GM20000 (cell line): ENCODE results near the gene CAPSL.

ENCODE experiments used
- DNase-seq: peaks from one replicate; pipeline ENCODE4 v3.0.0; 2012; ENCODE audit warnings: low spot score
- TF ChIP-seq, protein P1 (sequence below): IDR thresholded peaks from 2 replicates; pipeline ENCODE4 v1.5.1; 2012; ENCODE audit warnings: mild to moderate bottlenecking, control low read depth; ENCODE audit errors: extremely low read depth, missing control alignments

The CAPSL gene

DNA sequence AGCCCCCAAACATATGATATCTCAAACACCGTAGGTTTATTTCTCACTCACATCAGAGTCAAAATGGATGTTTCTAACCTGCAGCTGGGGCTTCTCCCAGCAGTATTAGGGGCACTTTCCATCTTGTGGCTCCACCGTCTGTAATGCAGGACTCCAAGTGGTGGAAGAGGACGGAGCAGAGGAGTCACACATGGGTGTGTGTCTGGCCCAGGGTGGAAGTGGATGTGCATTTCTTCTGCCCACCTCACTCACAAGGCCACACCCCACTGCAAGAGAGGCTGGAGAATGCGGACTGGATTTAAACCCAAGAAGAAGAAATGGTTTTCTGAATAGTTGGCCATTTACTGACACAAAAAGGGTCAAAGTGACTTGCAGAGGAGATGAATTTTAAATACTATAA is 67.8 kb downstream of the CAPSL start:
- TF ChIP-seq, protein P1, sequence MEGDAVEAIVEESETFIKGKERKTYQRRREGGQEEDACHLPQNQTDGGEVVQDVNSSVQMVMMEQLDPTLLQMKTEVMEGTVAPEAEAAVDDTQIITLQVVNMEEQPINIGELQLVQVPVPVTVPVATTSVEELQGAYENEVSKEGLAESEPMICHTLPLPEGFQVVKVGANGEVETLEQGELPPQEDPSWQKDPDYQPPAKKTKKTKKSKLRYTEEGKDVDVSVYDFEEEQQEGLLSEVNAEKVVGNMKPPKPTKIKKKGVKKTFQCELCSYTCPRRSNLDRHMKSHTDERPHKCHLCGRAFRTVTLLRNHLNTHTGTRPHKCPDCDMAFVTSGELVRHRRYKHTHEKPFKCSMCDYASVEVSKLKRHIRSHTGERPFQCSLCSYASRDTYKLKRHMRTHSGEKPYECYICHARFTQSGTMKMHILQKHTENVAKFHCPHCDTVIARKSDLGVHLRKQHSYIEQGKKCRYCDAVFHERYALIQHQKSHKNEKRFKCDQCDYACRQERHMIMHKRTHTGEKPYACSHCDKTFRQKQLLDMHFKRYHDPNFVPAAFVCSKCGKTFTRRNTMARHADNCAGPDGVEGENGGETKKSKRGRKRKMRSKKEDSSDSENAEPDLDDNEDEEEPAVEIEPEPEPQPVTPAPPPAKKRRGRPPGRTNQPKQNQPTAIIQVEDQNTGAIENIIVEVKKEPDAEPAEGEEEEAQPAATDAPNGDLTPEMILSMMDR = no peak
- no peak for DNase-seq

DNA sequence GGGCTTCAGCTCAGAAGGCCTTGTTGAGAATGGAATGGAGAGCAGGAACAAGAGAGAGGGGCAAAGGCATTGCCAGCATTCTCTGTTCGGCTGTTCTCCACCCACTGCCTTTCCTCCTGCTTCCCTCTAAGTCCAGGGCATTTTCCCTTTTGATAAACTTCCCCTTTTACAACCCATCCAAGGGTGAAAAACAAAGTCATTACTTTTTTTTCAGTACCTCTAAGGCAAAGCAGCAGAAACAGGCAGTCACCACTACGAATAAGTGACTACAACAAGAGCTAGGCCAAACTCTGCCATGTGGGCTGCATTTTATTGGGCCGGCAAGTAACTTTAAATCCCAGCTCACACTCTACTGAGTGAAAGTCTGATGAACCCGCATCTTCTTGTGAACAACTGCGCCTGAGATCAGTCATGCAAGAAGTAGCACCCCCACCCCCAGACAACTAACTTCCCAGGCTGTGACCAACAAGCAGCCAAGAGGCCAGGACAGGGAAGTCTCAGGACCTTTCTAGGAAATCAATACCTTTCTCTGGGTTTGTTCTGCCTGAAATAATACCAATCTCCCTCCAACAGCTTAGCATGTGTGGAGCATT is 68.6 kb downstream of the CAPSL start:
- DNase-seq = no peak
- TF ChIP-seq, protein P1 = no peak

DNA sequence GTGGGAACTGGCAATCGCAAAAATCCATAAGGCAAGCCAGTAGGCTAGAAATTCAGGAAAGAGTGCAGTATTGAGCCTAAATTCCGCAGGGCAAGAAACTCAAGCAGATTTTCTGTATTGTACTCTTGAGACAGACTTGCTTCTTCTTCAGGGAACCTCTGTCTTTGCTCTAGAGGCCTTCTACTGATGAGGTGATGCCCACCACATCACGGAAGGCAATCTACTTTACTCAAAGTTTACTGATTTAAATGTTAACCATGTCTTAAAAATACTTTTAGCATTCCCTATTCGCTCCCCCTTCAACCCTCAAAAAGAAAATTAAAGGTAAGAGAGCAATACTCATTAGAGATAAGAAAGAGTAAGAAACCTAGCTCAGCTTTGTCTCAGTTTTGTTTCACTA is 70.4 kb downstream of the CAPSL start:
- no peak for DNase-seq

DNA sequence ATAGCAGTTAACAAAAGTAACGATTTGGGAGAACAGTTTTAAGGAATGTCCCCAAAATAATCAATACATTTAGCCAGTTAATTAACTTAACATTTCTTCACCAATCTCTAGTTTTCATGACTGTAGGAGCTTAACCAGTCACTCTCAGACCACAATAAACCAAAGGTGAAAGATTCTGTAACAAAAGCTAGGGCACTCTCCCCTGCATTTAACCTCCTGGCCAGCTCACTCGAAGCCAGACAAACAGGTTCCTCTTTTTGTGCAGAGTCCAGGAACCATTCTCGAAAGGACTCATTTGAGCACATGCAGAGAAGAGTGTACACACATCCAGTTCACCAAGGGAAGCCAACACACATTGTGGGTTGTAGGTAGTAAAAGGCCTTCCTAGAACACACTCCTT is 75.3 kb downstream of the CAPSL start:
- no peak for DNase-seq
- TF ChIP-seq, protein P1 = no peak

More for the DNA sequence above, 70.4 kb downstream of the CAPSL start:
- TF ChIP-seq, protein P1 = no peak

DNA sequence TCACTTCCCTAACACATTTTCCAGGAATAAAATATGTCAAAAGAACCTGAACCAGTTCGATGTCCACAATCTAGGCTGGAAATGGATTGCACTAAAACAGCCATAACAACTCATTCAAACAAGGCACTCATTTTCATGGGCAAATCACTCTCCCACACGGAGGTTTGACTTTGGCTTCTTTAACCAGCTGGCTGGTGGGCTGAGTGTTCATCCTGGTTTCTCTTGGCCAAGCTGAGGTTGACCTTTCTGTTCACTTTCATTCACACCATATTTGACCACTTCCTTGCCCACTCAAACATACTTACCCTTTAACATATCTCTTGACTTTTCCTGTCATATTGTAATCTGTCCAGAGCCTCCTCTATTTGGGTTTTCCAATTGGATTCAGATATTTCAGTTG is 76.3 kb downstream of the CAPSL start:
- no peak for DNase-seq
- TF ChIP-seq, protein P1 = no peak

DNA sequence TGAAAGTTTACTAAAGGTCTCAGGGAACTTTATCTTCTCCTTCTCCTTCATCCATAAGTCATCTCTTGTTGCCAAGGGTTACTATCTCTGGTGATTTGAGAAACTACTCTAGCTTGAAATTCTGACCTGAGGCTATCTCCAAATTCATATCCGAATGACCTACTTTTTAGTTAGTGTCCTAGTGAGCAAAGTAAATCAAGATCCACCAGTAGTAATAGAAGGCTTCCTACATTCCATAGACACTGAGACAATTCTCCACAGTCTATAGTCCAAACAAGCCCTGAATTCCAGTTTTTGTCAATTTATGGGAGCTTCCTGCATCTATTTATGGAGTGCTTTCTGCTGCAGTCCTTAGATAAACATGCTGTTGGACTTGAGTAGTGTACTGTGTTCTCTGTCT is 76.7 kb downstream of the CAPSL start:
- DNase-seq = no peak

DNA sequence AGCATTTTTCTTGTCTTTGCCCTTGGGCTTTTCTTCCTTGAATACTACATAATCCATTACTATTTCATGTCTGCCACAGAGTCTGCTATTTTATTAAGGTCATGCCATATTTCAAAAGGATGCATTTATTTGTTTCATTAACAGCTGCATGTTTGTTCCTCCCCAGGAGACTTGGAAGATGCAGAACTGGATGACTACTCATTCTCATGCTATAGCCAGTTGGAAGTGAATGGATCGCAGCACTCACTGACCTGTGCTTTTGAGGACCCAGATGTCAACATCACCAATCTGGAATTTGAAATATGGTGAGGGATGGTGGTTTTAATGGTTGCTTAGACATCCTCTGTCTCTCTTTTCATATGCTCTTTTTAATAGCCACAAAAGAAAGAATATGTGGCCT is 77.7 kb downstream of the CAPSL start:
- TF ChIP-seq, protein P1 = no peak
- no peak for DNase-seq

More for the DNA sequence above, 76.7 kb downstream of the CAPSL start:
- TF ChIP-seq, protein P1 = no peak
